Measurements from ENCODE around the gene PLEKHA6.

PLEKHA6 gene

DNA sequence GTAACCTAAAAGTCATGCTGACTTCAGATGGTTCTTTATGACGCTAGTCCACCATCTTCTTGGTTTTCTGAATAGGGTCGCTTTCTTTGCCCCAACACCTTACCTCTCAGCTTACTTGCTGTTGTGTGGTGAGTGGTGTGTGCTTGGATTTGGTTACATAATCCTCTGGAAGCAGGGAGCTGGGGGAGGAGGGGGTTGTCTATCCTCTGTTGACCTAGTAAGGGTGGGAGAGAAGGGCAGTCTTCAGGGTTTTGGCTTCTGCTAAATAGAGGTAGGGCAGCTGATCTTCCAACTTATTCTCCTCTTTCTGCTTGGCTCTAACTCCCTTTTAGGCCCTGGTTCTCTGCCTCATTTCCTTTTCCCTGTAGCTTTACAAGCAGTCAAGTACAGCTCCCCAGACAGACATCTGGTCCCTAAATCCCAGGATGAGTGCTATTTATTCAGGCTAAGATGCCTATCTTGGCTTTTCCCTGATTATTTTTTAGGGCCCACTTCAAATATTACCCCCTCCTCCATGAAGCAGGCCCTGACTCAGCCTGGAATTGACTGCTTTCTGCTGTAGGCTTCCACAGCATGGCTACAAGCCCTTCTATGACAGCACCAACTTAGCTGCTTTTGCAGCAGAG lies 187.2 kb downstream of the PLEKHA6 start:
- TF ChIP-seq, protein P1, sequence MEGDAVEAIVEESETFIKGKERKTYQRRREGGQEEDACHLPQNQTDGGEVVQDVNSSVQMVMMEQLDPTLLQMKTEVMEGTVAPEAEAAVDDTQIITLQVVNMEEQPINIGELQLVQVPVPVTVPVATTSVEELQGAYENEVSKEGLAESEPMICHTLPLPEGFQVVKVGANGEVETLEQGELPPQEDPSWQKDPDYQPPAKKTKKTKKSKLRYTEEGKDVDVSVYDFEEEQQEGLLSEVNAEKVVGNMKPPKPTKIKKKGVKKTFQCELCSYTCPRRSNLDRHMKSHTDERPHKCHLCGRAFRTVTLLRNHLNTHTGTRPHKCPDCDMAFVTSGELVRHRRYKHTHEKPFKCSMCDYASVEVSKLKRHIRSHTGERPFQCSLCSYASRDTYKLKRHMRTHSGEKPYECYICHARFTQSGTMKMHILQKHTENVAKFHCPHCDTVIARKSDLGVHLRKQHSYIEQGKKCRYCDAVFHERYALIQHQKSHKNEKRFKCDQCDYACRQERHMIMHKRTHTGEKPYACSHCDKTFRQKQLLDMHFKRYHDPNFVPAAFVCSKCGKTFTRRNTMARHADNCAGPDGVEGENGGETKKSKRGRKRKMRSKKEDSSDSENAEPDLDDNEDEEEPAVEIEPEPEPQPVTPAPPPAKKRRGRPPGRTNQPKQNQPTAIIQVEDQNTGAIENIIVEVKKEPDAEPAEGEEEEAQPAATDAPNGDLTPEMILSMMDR (conservative IDR thresholded peaks at IDR 0.05; ENCODE audit: low read depth, low read length) = no peak
- H2AFZ ChIP-seq (ENCODE audit: low read depth) = no peak overlapping the region
- no peaks in the 10 kb centered on the region for H3K79me2 ChIP-seq (ENCODE audit: insufficient read depth, low read depth)
- no peak overlapping the region for H3K9ac ChIP-seq
- no peak overlapping the region for H3K4me3 ChIP-seq (IDR thresholded peaks at IDR 0.05; ENCODE audit: insufficient read depth, low read depth, low read length)
- no peaks in the 10 kb centered on the region for H3K36me3 ChIP-seq (ENCODE audit: insufficient read depth)
- no peak overlapping the region for H3K4me2 ChIP-seq
- peaks cover 8% of the 10 kb centered on the region; the same call in 1 of the 2 replicates for H3K27me3 ChIP-seq (ENCODE audit: insufficient read depth, low read depth)
- H3K27ac ChIP-seq = no peak overlapping the region
- H4K20me1 ChIP-seq (ENCODE audit: insufficient read depth) = no peaks in the 10 kb centered on the region
- no peaks in the 10 kb centered on the region for H3K4me1 ChIP-seq (ENCODE audit: low read depth, poor library complexity, severe bottlenecking)

DNA sequence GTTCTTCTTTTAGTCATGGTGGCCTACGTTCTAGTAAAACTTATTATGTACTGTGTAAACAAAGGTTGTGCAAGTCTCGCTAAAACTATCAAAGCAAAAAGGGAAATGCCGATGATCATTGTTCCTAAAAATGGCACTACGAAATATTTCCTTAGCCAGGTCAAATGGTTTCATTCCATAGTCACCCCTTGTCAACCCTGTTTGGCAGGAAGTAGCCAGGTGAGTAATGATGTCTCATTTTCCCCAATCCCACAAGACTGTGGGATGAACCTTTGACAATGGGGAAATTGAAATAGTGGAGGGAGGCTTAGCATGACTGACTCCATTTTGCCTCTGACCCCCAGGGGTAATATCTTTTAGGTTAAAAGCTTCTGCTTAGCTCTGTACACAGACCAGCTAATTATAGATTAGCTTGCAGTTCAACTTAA lies 188.0 kb downstream of the PLEKHA6 start:
- no peaks in the 10 kb centered on the region for H4K20me1 ChIP-seq (ENCODE audit: insufficient read depth)
- H3K9ac ChIP-seq = no peak overlapping the region
- no peak overlapping the region for H2AFZ ChIP-seq (ENCODE audit: low read depth)
- no peaks in the 10 kb centered on the region for H3K79me2 ChIP-seq (ENCODE audit: insufficient read depth, low read depth)
- no peak overlapping the region for H3K4me2 ChIP-seq
- H3K27me3 ChIP-seq (ENCODE audit: insufficient read depth, low read depth) = peaks cover 1% of the 10 kb centered on the region; the same call in 1 of the 2 replicates
- H3K27ac ChIP-seq = no peak overlapping the region
- no peaks in the 10 kb centered on the region for H3K4me1 ChIP-seq (ENCODE audit: low read depth, poor library complexity, severe bottlenecking)
- H3K4me3 ChIP-seq (IDR thresholded peaks at IDR 0.05; ENCODE audit: insufficient read depth, low read depth, low read length) = no peak overlapping the region
- no peaks in the 10 kb centered on the region for H3K36me3 ChIP-seq (ENCODE audit: insufficient read depth)
- TF ChIP-seq, protein P1 (conservative IDR thresholded peaks at IDR 0.05; ENCODE audit: low read depth, low read length) = no peak

DNA sequence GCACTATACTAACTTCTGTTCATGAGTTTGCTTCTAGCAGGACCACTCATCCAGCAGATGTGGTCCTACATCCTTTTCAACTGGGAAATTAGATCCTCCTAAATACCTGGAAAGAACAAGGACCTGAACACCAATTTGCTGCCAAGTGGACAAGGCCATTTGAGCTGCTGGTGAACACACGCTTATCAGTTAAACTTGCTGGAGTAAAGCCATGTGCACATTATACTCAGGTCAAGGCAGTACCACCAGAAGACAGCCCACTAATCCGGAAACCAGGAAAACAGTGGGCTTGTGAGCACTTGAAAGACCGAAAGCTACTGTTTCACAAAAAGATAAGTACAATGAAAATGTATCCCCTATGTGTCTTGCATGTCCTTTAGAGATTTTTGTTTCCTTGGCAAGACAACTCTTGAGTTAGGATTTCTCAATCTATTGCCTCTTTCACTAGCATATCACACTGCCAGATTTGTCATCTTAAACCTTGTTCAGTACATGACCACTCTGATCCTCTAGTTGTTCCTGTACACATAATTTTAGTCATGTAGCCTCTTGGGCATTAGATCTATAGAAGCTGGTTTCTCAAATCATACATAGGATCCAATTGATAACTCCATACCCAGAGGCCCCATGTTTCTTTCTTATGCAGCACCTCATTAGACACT lies 189.1 kb downstream of the PLEKHA6 start:
- H3K4me2 ChIP-seq = no peak overlapping the region
- H3K4me1 ChIP-seq (ENCODE audit: low read depth, poor library complexity, severe bottlenecking) = no peaks in the 10 kb centered on the region
- TF ChIP-seq, protein P1 (conservative IDR thresholded peaks at IDR 0.05; ENCODE audit: low read depth, low read length) = no peak
- no peak overlapping the region for H3K4me3 ChIP-seq (IDR thresholded peaks at IDR 0.05; ENCODE audit: insufficient read depth, low read depth, low read length)
- H4K20me1 ChIP-seq (ENCODE audit: insufficient read depth) = no peaks in the 10 kb centered on the region
- H3K79me2 ChIP-seq (ENCODE audit: insufficient read depth, low read depth) = no peaks in the 10 kb centered on the region
- H3K9ac ChIP-seq = no peak overlapping the region
- no peaks in the 10 kb centered on the region; the same call in 1 of the 2 replicates for H3K27me3 ChIP-seq (ENCODE audit: insufficient read depth, low read depth)
- no peak overlapping the region for H3K27ac ChIP-seq
- H2AFZ ChIP-seq (ENCODE audit: low read depth) = no peak overlapping the region
- no peaks in the 10 kb centered on the region for H3K36me3 ChIP-seq (ENCODE audit: insufficient read depth)

DNA sequence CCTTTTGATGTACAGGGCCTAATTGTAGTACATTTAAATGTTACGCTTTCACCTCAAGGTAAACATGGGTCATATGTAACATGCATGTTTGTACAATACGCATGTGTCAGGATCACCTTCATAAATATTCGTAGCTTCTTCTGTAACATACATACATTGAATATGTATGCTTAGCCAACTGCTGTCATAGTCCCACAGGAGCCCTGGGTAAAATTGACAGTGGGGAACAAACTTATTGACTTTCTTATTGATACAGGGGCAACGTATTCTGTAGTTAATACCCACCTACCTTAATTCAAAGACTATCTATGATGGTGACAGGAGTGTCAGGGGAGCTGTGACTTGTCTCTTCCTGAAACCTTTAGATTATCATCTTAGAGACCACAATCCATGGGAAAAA lies 189.9 kb downstream of the PLEKHA6 start:
- H3K27me3 ChIP-seq (ENCODE audit: insufficient read depth, low read depth) = no peaks in the 10 kb centered on the region; the same call in 1 of the 2 replicates

More for the DNA sequence above, 189.9 kb downstream of the PLEKHA6 start:
- TF ChIP-seq, protein P1 (conservative IDR thresholded peaks at IDR 0.05; ENCODE audit: low read depth, low read length) = no peak
- Histone ChIP-seq H3K4me1 (ENCODE audit: low read depth, poor library complexity, severe bottlenecking) (no peaks in the 10 kb centered on the region), H3K79me2 (ENCODE audit: insufficient read depth, low read depth) (no peaks in the 10 kb centered on the region), H4K20me1 (ENCODE audit: insufficient read depth) (no peaks in the 10 kb centered on the region), H2AFZ (ENCODE audit: low read depth) (no peak overlapping the region), H3K4me3 (IDR thresholded peaks at IDR 0.05; ENCODE audit: insufficient read depth, low read depth, low read length) (no peak overlapping the region), H3K9ac (no peak overlapping the region), H3K36me3 (ENCODE audit: insufficient read depth) (no peaks in the 10 kb centered on the region), H3K27ac (no peak overlapping the region), H3K4me2 (no peak overlapping the region)

All from KMS-11 (cell line).